Neural cell (in vitro differentiated cells): ENCODE results near the gene MACF1. TPM values are rescaled to one million over a fixed set of nuclear protein-coding genes. Genes with fewer than 3 reads are reported as not detected.

Experiments used
- H2AFZ ChIP-seq: fragments of 200-600, 300-800 bp; sonication (generic), shearing (Covaris generic); 2 replicates; pipeline ENCODE4 v1.6.0; 2014; ENCODE audit warnings: low read depth, mild to moderate bottlenecking, antibody characterized with exemption, low read length, moderate library complexity
- H3F3A ChIP-seq: fragments of 200-600 bp; shearing (Covaris generic); 2 replicates; pipeline ENCODE4 v1.6.1; 2016; ENCODE audit warnings: mild to moderate bottlenecking, moderate library complexity, mixed read lengths, antibody characterized with exemption, low read length; ENCODE audit not compliant: insufficient read depth, poor library complexity, severe bottlenecking
- H3K27ac ChIP-seq: fragments of 200-600, 300-800 bp; sonication (generic), shearing (Covaris generic); 2 replicates; pipeline ENCODE4 v1.5.1; 2014; ENCODE audit warnings: mild to moderate bottlenecking, low read length, moderate library complexity
- H3K27me3 ChIP-seq: fragments of 300-800, 200-600 bp; sonication (generic), shearing (Covaris generic); 2 replicates; pipeline ENCODE4 v1.6.0; 2014; ENCODE audit warnings: mild to moderate bottlenecking, low read depth, low read length, moderate library complexity; ENCODE audit not compliant: insufficient read depth
- H3K36me3 ChIP-seq: fragments of 300-800, 200-600 bp; sonication (generic), shearing (Covaris generic); 2 replicates; pipeline ENCODE4 v1.5.1; 2014; ENCODE audit warnings: mild to moderate bottlenecking, antibody characterized with exemption, low read length, moderate library complexity; ENCODE audit not compliant: insufficient read depth
- H3K4me2 ChIP-seq: fragments of 300-800, 200-600 bp; sonication (generic), shearing (Covaris generic); 2 replicates; pipeline ENCODE4 v1.6.0; 2014; ENCODE audit warnings: mild to moderate bottlenecking, low read length
- H3K4me3 ChIP-seq: fragments of 300-800, 200-600 bp; sonication (generic), shearing (Covaris generic); 2 replicates; pipeline ENCODE4 v1.5.1; 2014; ENCODE audit warnings: mild to moderate bottlenecking, low read length, moderate library complexity
- H3K79me2 ChIP-seq: fragments of 200-600 bp; shearing (Covaris generic); replicated peaks from 2 replicates; pipeline ENCODE4 v1.6.0; 2014; ENCODE audit warnings: mild to moderate bottlenecking, low read length, moderate library complexity; ENCODE audit not compliant: insufficient read depth
- H3K9ac ChIP-seq: fragments of 300-800, 200-600 bp; sonication (generic), shearing (Covaris generic); 2 replicates; pipeline ENCODE4 v1.6.1; 2016; ENCODE audit warnings: mild to moderate bottlenecking, low read length, mixed read lengths
- H3K9me2 ChIP-seq: fragments of 200-600 bp; shearing (Covaris generic); 2 replicates; pipeline ENCODE4 v1.6.1; 2016; ENCODE audit warnings: mild to moderate bottlenecking, low read length, mixed read lengths; ENCODE audit not compliant: insufficient read depth
- H3K9me3 ChIP-seq: fragments of 200-600, 300-800 bp; sonication (generic), shearing (Covaris generic); 2 replicates; pipeline ENCODE4 v1.6.1; 2016; ENCODE audit warnings: mild to moderate bottlenecking, mixed run types, low read length, moderate library complexity, mixed read lengths
- H4K20me1 ChIP-seq: fragments of 200-600 bp; shearing (Covaris generic); 2 replicates; pipeline ENCODE4 v1.6.1; 2016; ENCODE audit warnings: mild to moderate bottlenecking, mixed run types; ENCODE audit not compliant: insufficient read depth
- EP300 ChIP-seq: fragments of 450-650 bp; conservative IDR thresholded peaks from 2 replicates; pipeline ENCODE4 v1.6.1; 2014; ENCODE audit warnings: antibody characterized with exemption, mild to moderate bottlenecking, moderate library complexity; ENCODE audit not compliant: poor library complexity, severe bottlenecking
- EZH2 ChIP-seq: fragments of 200-600, 300-800 bp; shearing (Covaris generic), sonication (generic); IDR thresholded peaks from 2 replicates; pipeline ENCODE4 v1.6.1; 2014; ENCODE audit warnings: antibody characterized with exemption, low read length, borderline replicate concordance, mild to moderate bottlenecking; ENCODE audit not compliant: insufficient read depth, poor library complexity, severe bottlenecking
- POLR2AphosphoS5 ChIP-seq: IDR thresholded peaks from 2 replicates; pipeline ENCODE4 v1.6.1; 2012
- SMC3 ChIP-seq: fragments of 450-650 bp; conservative IDR thresholded peaks from 2 replicates; pipeline ENCODE4 v1.6.1; 2014; ENCODE audit warnings: antibody characterized with exemption, mild to moderate bottlenecking, moderate library complexity; ENCODE audit not compliant: poor library complexity
- TAF1 ChIP-seq: IDR thresholded peaks from 2 replicates; pipeline ENCODE4 v1.6.1; 2012; ENCODE audit warnings: low read depth
- polyA plus RNA-seq: library from polyadenylated mRNA; depleted of rRNA; stranded (reverse); fragments of >200 nt; gene quantifications from 2 replicates; pipeline ENCODE4 v1.2.3, GENCODE V29; 2014
- TF ChIP-seq, protein P1 (sequence below): fragments of 450-650 bp; IDR thresholded peaks from 2 replicates; pipeline ENCODE4 v1.5.1; 2014; ENCODE audit warnings: antibody characterized with exemption, mild to moderate bottlenecking, moderate library complexity; ENCODE audit not compliant: poor library complexity, severe bottlenecking

Gene MACF1
- polyA plus RNA-seq, 1 donor from 2014 or later: 176 TPM

DNA sequence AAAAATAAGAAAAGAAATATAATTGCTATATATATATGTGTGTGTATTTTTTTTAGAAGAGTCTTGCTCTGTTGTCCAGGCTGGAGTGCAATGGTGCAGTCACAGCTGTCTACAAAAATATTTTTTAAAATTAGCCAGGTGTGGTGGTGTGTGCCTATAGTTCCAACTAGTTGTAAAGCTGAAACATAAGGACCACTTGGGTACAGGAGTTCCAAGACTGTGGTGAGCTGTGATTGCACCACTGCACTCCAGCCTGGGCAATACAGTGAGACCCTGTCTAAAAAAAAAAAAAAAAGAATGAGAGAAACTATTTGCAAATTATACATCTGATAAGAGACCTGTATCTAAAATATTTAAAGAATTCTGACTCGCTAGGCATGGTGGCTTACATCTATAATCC, 328.9 kb downstream of the MACF1 start:
- H3K27me3 ChIP-seq: no peaks in the 10 kb centered on the region
- no peaks in the 10 kb centered on the region for H3K9me2 ChIP-seq
- H3K4me2 ChIP-seq: no peak overlapping the region
- H3K9me3 ChIP-seq: no peaks in the 10 kb centered on the region
- peaks cover 2% of the 10 kb centered on the region for H3K36me3 ChIP-seq
- no peak overlapping the region for H3K4me3 ChIP-seq
- no peak overlapping the region for H3K27ac ChIP-seq
- no peaks in the 10 kb centered on the region for H3K79me2 ChIP-seq
- TF ChIP-seq EZH2: no peak
- TF ChIP-seq TAF1: no peak
- TF ChIP-seq, protein P1, sequence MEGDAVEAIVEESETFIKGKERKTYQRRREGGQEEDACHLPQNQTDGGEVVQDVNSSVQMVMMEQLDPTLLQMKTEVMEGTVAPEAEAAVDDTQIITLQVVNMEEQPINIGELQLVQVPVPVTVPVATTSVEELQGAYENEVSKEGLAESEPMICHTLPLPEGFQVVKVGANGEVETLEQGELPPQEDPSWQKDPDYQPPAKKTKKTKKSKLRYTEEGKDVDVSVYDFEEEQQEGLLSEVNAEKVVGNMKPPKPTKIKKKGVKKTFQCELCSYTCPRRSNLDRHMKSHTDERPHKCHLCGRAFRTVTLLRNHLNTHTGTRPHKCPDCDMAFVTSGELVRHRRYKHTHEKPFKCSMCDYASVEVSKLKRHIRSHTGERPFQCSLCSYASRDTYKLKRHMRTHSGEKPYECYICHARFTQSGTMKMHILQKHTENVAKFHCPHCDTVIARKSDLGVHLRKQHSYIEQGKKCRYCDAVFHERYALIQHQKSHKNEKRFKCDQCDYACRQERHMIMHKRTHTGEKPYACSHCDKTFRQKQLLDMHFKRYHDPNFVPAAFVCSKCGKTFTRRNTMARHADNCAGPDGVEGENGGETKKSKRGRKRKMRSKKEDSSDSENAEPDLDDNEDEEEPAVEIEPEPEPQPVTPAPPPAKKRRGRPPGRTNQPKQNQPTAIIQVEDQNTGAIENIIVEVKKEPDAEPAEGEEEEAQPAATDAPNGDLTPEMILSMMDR: no peak
- no peak for TF ChIP-seq POLR2AphosphoS5
- TF ChIP-seq EP300: no peak
- no peak for TF ChIP-seq SMC3
- H4K20me1 ChIP-seq: no peaks in the 10 kb centered on the region
- no peaks in the 10 kb centered on the region for H3F3A ChIP-seq
- H3K9ac ChIP-seq: no peak overlapping the region
- no peak overlapping the region for H2AFZ ChIP-seq

Other genes starting within 250 kb of the MACF1 start
- 179 and 181 TPM in 2 replicates for gene AKIRIN1, start 213.4 kb upstream of the MACF1 start, polyA plus RNA-seq
- gene NDUFS5, start 178.3 kb upstream of the MACF1 start, polyA plus RNA-seq: 848 and 1,398 TPM in 2 replicates